ENCODE results near the gene TEX48. TPM values are rescaled to one million over a fixed set of nuclear protein-coding genes. Genes with fewer than 3 reads are reported as not detected.

Gene TEX48
- total and polyA plus RNA-seq, 2 experiments from 2014 or later = not detected

DNA sequence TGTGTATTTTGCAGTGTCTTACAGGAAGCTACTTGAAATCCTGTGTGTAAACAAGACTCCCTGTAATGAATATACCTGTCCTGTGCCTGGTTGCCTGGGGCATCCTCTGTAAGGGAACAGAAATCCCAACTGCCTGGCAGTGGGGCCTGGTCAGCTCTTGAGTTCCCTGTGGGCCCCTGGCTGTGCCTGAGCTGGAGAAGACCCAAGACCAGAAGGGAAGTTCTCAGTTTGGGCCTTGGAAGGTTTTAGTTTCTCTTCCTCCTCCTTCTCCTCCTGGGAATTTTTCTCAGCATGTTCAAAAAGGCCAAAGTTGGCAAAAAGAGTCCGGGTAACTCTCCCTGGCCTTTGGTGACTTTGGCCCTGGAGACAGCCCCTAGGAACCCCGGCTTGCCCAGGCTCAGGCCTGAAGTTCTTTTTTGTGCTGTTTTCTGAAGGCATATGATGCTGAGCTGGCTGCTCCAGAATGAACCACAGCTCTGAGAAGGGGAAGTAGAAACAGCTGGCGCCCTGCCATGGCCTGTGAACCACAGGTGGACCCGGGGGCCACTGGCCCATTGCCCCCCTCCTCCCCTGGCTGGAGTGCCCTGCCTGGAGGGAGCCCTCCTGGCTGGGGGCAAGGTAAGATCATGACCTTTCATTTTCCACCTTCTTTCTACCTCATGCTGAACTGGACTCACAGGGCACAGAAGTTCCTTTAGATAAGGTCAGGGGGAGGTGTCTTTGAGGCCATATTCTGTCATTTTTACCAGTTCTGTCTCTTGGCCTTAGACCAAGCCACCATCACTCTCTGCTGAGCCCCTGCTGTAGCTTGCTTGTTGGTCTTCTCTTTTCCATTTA, 65.1 kb downstream of the TEX48 start:
- Histone ChIP-seq H3K27ac (no peak overlapping the region), H3K9me3 (ENCODE audit: low read depth) (no peaks in the 10 kb centered on the region), H3K36me3 (no peaks in the 10 kb centered on the region), H3K27me3 (no peaks in the 10 kb centered on the region), H3K4me1 (ENCODE audit: low read depth) (no peaks in the 10 kb centered on the region), H3K4me3 (no peak overlapping the region)
- no peak for TF ChIP-seq CTCF (IDR thresholded peaks at IDR 0.05; ENCODE audit: low read depth, low read length)
- DNase-seq (ENCODE audit: low read depth in 1 of 2, low spot score in 1 of 2) = no peak

Other genes with a start within 250 kb of the TEX48 start
- gene WHRN, start 176.7 kb downstream of the TEX48 start, total RNA-seq = 7.3 and 12.5 TPM in 2 replicates
- gene WHRN, start 176.7 kb downstream of the TEX48 start, polyA plus RNA-seq = 10.8 and 12.8 TPM in 2 replicates
- 270 and 315 TPM in 2 replicates for gene ATP6V1G1, start 94.4 kb downstream of the TEX48 start, total RNA-seq
- 258 and 280 TPM in 2 replicates for gene ATP6V1G1, start 94.4 kb downstream of the TEX48 start, polyA plus RNA-seq
- 1.5 and 2.7 TPM in 2 replicates for gene TMEM268, start 70.9 kb downstream of the TEX48 start, total RNA-seq
- gene TMEM268, start 70.9 kb downstream of the TEX48 start, polyA plus RNA-seq = 0.99 and 3.2 TPM in 2 replicates
- not detected in 2 replicates for gene TEX53, start 24.4 kb downstream of the TEX48 start, total RNA-seq
- gene TEX53, start 24.4 kb downstream of the TEX48 start, polyA plus RNA-seq = not detected in 2 replicates
- gene TNFSF15, start 123.8 kb upstream of the TEX48 start, total RNA-seq = not detected in 2 replicates
- not detected in 2 replicates for gene TNFSF15, start 123.8 kb upstream of the TEX48 start, polyA plus RNA-seq
- not detected in 2 replicates for gene TNFSF8, start 248.4 kb upstream of the TEX48 start, total RNA-seq
- not detected in 2 replicates for gene TNFSF8, start 248.4 kb upstream of the TEX48 start, polyA plus RNA-seq

Measured in cardiac muscle cell (in vitro differentiated cells and primary cell).